GM12891 (cell line): ENCODE results near the gene ZPR1.

Experiments
- DNase-seq: peaks from one replicate; pipeline ENCODE4 v3.0.0; 2011; ENCODE audit warnings: low spot score; ENCODE audit not compliant: insufficient read length
- FAIRE-seq: peaks from 2 replicates; lab custom pipeline; 2011; peaks lifted over from hg19 to GRCh38; lab: Jason Lieb, UNC
- PAX5 ChIP-seq: IDR thresholded peaks from 2 replicates; pipeline ENCODE4 v1.6.1; 2011; ENCODE audit warnings: low read length, moderate library complexity, mild to moderate bottlenecking; ENCODE audit not compliant: insufficient read depth, severe bottlenecking
- POLR2A ChIP-seq: IDR thresholded peaks from 2 replicates; pipeline ENCODE4 v1.6.1; 2011; ENCODE audit warnings: low read depth, low read length, control low read depth
- POLR2AphosphoS5 ChIP-seq: IDR thresholded peaks from 2 replicates; pipeline ENCODE4 v1.6.1; 2011; ENCODE audit warnings: low read depth, low read length, control low read depth
- POU2F2 ChIP-seq: IDR thresholded peaks from 2 replicates; pipeline ENCODE4 v1.6.1; 2011; ENCODE audit warnings: low read depth, mild to moderate bottlenecking, control low read depth, low read length, moderate library complexity
- SPI1 ChIP-seq: IDR thresholded peaks from 2 replicates; pipeline ENCODE4 v1.6.1; 2011; ENCODE audit warnings: low read depth, low read length, control low read depth
- TAF1 ChIP-seq: IDR thresholded peaks from 2 replicates; pipeline ENCODE4 v1.6.1; 2011; ENCODE audit warnings: low read depth, low read length, control low read depth

ZPR1 gene

GRCh38 chr11:116823031-116823843 lies 35.4 kb upstream of the ZPR1 start, which contains the start of gene APOA4:
Gene APOA4 (minus strand): TSS chr11:116823304. CDS start chr11:116823191, 113 bp downstream.
- FAIRE-seq (no peak), DNase-seq (no peak)
- TF ChIP-seq POLR2A = no peak
- TF ChIP-seq TAF1 = no peak
- no peak for TF ChIP-seq POU2F2
- TF ChIP-seq SPI1 = no peak
- TF ChIP-seq PAX5 = no peak
- no peak for TF ChIP-seq POLR2AphosphoS5

- FAIRE-seq = no peak
These were observed 34.8 kb upstream of the ZPR1 start for GRCh38 chr11:116822575-116822974.

GRCh38 chr11:116821050-116821918 lies 33.5 kb upstream of the ZPR1 start:
- DNase-seq = no peak
- TF ChIP-seq TAF1 (no peak), POLR2A (no peak)
- FAIRE-seq = no peak

More at GRCh38 chr11:116822575-116822974, 34.8 kb upstream of the ZPR1 start:
- TF ChIP-seq SPI1 (no peak), TAF1 (no peak), POLR2AphosphoS5 (no peak), PAX5 (no peak), POLR2A (no peak), POU2F2 (no peak)
- DNase-seq = no peak

GRCh38 chr11:116819049-116819448 lies 31.2 kb upstream of the ZPR1 start:
- TF ChIP-seq POLR2AphosphoS5 (no peak), POLR2A (no peak), SPI1 (no peak), POU2F2 (no peak), TAF1 (no peak), PAX5 (no peak)
- DNase-seq (no peak), FAIRE-seq (no peak)

- FAIRE-seq (no peak), DNase-seq (no peak)
- TF ChIP-seq POU2F2 (no peak), POLR2A (no peak), POLR2AphosphoS5 (no peak), PAX5 (no peak), SPI1 (no peak), TAF1 (no peak)
These were observed 26.7 kb upstream of the ZPR1 start for GRCh38 chr11:116814502-116814901.

GRCh38 chr11:116813781-116814471 lies 26.1 kb upstream of the ZPR1 start:
- TF ChIP-seq SPI1 (no peak), TAF1 (no peak), POLR2A (no peak), POLR2AphosphoS5 (no peak), POU2F2 (no peak), PAX5 (no peak)
- DNase-seq (no peak), FAIRE-seq (no peak)

GRCh38 chr11:116813170-116813569 lies 25.3 kb upstream of the ZPR1 start:
- no peak for DNase-seq
- no peak for FAIRE-seq
- no peak for TF ChIP-seq PAX5
- no peak for TF ChIP-seq POLR2A
- no peak for TF ChIP-seq POLR2AphosphoS5
- TF ChIP-seq POU2F2 = no peak
- no peak for TF ChIP-seq SPI1
- no peak for TF ChIP-seq TAF1

GRCh38 chr11:116812109-116812508 lies 24.3 kb upstream of the ZPR1 start:
- TF ChIP-seq SPI1 (no peak), POLR2AphosphoS5 (no peak), PAX5 (no peak), POLR2A (no peak)
- DNase-seq (no peak), FAIRE-seq (no peak)

GRCh38 chr11:116811194-116811593 lies 23.4 kb upstream of the ZPR1 start:
- no peak for DNase-seq
- TF ChIP-seq PAX5 (no peak), TAF1 (no peak), POLR2A (no peak), POLR2AphosphoS5 (no peak), SPI1 (no peak), POU2F2 (no peak)
- no peak for FAIRE-seq
